ENCODE measurements around the gene CDH23.

- TF ChIP-seq CTCF (IDR thresholded peaks at IDR 0.05; ENCODE audit: low read length) (no peak), EZH2 (optimal IDR thresholded peaks at IDR 0.05; ENCODE audit: low read depth, low read length) (no peak), EZH2phosphoT487 (IDR thresholded peaks at IDR 0.05; ENCODE audit: low read length) (no peak)
Measured at GRCh38 chr10:71382028-71382427, 14.7 kb upstream of the CDH23 start.

Measured in MM.1S (cell line).